Activated T-cell treated with anti-CD3 and anti-CD28 coated beads for 24 hours (primary cell): ENCODE data around the gene ZNF473.

Source experiments
- DNase-seq: peaks from one replicate; pipeline ENCODE4 v3.0.0-alpha.2; 2020; ENCODE audit warnings: low read depth

ZNF473 gene

GRCh38 chr19:50003810-50004419 is 21.9 kb upstream of the ZNF473 start:
- DNase-seq, result no peak

- no peak for DNase-seq
Observed at GRCh38 chr19:50005428-50005827, 20.4 kb upstream of the ZNF473 start.

DNA sequence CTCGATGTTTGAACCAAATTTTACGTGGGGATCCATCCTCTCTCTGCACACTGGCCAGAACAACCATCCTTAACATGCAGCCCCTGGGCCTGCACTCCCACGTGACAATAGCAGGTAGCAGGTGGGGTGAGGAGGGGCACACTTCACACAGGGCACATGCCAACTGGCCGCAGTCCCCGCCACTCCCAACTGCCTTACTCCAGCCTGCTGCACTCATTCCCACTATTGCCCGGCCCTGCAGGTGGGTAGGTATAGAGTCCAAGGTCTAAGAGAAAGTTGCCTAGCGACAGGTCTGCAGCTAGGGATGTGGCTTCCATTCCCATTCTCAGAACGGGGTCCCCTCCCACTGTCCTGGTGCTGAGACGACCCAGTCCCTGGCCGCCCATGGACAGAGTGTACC is 18.6 kb upstream of the ZNF473 start:
- DNase-seq, result no peak

GRCh38 chr19:50007947-50008346 is 17.9 kb upstream of the ZNF473 start:
- no peak for DNase-seq

GRCh38 chr19:50008532-50008931 is 17.3 kb upstream of the ZNF473 start:
- DNase-seq, result no peak

DNA sequence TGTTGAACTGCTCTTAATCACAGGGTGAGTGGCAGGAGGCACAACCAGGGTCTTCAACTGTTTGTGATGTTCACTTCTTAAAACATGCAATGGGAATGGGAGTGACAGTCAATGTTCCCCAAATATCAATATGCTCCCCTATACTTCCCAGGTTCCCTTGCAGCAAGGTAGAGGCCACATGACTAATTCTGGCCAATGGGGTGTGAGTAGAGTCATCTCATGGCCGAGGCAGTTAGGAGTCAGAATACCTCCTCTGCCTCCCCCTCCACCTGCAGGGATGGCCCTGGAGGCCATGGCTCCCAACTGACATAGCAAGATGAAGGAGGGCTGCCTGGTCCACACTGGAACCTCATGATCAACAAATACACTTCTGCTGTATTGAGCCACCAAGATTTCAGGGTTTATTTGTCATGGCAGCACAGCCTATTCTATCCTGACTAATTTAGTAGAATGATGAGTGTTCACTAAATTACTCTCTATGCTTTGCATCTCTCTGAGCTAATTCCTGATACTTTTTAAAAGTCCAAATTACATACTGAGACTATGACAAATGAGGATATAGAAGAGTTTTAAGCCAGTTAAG is 9.5 kb upstream of the ZNF473 start:
- DNase-seq, result no peak

DNA sequence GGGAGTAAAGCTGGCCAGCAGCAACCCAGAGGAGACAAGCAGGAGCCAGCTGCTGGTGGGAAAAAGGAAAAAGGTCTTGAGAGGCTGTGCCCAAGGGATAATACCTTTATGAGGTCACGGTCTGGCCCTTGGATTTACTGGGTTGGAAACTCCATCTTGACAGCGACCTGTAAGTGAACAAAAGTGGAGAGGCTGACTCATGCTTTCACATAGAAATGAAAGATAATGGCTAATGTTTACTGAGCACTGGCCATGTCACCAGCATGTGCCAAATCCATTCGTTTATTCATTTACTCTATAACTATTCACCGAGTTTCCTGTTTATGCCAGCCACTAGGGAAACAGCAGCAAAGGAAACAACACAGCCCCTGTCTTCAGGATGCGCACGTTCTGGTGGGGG is 5.3 kb upstream of the ZNF473 start:
- no peak for DNase-seq

DNA sequence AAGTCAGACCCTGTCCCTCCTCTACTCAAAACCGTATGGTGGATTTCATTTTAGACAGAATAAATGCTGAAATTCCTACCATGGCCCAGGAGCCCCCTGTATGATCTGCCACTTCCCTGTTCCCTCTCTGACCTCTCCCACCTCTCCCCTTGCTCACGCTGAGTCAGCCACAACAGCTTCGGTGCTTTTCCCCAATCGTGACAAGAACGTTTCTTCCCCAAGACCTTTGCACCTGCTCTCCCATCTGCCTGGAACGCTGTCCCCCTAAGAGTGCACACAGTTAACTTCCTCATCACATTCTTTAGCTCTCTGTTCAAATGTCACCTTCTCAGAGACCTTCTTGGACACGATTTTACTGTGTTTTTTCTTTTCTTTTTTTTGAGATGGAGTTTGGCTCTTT is 3.0 kb upstream of the ZNF473 start:
- no peak for DNase-seq

- no peak for DNase-seq
Observed at GRCh38 chr19:50024719-50025021, 1.1 kb upstream of the ZNF473 start.

- DNase-seq, result peak; percentile 98
Observed at GRCh38 chr19:50025022-50025793, 597 bp upstream of the ZNF473 start, which contains the start of gene VRK3. Gene VRK3 (minus strand): TSS chr19:50025372. CDS start chr19:50016162, 9,210 bp downstream.

- no peak for DNase-seq
Observed at GRCh38 chr19:50026550-50026906, 723 bp downstream of the ZNF473 start.

GRCh38 chr19:50030225-50030624 is 4.4 kb downstream of the ZNF473 start:
- DNase-seq, result no peak

GRCh38 chr19:50030937-50031336 is 5.1 kb downstream of the ZNF473 start:
- no peak for DNase-seq

GRCh38 chr19:50036908-50037307 is 11.1 kb downstream of the ZNF473 start:
- no peak for DNase-seq

DNA sequence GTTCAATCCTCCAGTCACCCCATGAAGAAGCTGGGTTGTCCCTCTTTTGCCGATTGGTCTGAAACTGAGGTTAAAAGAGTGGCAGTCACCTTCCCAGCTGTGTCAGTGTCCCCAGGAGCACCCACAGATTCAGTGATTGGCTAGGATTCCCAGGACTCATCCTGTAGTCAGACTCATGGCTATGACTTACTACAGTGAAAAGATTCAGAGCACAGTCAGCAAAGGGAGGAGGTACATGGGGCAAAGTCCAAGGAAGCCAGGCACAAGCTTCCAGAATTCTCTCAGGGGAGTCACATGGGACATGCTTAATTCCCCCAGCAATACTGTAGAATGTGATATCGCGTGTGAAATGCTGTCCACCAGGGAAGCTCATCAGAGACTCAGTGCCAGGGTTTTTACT is 14.2 kb downstream of the ZNF473 start:
- DNase-seq, result no peak

DNA sequence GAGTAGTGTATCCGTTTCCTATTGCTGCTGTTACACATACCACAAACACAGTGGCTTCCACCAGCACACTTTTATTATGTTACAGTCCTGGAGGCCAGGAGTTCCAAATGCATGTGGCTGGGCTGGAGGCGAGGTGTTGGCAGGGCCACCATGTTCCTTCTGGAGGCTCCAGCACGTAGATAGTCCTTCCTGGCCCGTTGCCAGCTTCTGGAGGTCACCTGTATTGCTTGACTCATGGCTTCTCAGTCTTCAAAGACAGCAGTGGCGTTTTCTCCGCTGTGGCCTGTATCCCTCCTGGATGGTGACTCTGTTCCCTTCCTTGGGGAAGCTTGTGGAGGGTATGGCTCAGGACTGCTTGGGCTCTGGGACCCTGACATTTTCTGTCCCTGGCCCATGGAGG is 15.2 kb downstream of the ZNF473 start:
- no peak for DNase-seq

- no peak for DNase-seq
Observed at GRCh38 chr19:50042363-50043024, 16.7 kb downstream of the ZNF473 start.

GRCh38 chr19:50043967-50044366 is 18.2 kb downstream of the ZNF473 start:
- DNase-seq, result no peak

- DNase-seq, result no peak
Observed at GRCh38 chr19:50044922-50045321, 19.1 kb downstream of the ZNF473 start.

GRCh38 chr19:50046649-50047503 is 21.1 kb downstream of the ZNF473 start:
- DNase-seq, result peak; percentile 30

DNA sequence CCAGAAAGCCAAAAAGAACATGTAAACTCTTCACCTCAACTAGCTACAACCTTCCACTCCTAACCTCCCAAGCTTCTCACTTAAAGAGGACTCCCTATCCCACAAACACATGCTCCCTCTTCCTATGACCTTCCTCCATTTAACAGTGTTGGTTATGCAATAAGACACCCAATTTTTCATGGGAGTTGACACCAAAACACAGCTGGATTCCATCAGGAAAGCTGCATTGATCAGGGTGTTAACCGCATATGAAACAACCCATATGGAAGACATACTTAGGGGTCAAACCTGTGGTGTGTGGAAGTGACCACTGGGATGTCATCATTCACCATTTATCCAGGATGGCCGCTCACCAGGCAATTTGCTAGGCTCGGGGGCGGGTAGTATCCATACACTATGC is 21.9 kb downstream of the ZNF473 start:
- no peak for DNase-seq
